AG10803 (cell line): ENCODE data around the gene GSK3B.
A peak's percentile ranks its signal among the peaks of the same experiment; 100 is the strongest.
"Not testable (repeated sequence)": the region's sequence is repeated elsewhere in the genome, so short reads cannot be mapped to it uniquely, and the experiment has no call there.

ENCODE experiments used
- DNase-seq: peaks from one replicate; pipeline ENCODE4 v3.0.0; 2010; ENCODE audit warnings: low read depth
- H3K4me3 ChIP-seq: 2 replicates; pipeline ENCODE4 v1.5.1; 2011; ENCODE audit warnings: mild to moderate bottlenecking, low read length, control low read depth
- TF ChIP-seq, protein P1 (sequence below): conservative IDR thresholded peaks from 2 replicates; pipeline ENCODE4 v1.5.1; 2011; ENCODE audit warnings: mild to moderate bottlenecking, low read length, control low read depth, inconsistent platforms

GSK3B gene

DNA sequence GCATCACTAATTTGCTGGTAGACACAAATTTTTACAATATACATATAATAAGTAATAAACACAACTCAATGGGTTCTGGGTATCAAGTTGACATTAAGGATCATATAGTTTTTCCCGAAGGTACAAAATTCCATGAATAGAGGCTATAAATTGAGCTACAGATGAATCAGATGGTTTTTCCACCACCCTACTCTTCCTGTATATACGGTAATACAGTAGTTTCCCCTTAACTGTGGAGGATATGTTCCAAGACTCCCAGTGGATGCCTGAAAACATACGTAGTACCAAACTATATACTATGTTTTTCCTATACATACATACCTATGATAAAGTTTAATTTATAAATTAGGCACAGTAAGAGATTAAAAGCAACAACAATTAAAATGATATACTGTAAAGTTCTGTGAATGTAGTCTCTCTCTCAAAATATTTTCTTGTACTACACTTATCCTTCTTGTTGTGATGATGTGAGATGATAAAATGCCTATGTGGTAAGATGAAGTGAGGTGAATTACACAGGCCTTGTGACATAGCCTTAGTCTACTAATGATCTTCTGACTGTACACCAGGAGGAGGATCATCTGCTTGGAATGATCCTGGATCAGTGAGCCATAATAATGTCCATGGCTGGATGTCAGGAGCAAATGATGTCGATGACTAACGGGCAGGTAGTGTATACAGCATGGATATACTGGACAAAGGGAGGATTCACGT, 195.6 kb downstream of the GSK3B start:
- TF ChIP-seq, protein P1, sequence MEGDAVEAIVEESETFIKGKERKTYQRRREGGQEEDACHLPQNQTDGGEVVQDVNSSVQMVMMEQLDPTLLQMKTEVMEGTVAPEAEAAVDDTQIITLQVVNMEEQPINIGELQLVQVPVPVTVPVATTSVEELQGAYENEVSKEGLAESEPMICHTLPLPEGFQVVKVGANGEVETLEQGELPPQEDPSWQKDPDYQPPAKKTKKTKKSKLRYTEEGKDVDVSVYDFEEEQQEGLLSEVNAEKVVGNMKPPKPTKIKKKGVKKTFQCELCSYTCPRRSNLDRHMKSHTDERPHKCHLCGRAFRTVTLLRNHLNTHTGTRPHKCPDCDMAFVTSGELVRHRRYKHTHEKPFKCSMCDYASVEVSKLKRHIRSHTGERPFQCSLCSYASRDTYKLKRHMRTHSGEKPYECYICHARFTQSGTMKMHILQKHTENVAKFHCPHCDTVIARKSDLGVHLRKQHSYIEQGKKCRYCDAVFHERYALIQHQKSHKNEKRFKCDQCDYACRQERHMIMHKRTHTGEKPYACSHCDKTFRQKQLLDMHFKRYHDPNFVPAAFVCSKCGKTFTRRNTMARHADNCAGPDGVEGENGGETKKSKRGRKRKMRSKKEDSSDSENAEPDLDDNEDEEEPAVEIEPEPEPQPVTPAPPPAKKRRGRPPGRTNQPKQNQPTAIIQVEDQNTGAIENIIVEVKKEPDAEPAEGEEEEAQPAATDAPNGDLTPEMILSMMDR: no peak
- H3K4me3 ChIP-seq: no peak overlapping the region
- DNase-seq: peak; percentile 47

DNA sequence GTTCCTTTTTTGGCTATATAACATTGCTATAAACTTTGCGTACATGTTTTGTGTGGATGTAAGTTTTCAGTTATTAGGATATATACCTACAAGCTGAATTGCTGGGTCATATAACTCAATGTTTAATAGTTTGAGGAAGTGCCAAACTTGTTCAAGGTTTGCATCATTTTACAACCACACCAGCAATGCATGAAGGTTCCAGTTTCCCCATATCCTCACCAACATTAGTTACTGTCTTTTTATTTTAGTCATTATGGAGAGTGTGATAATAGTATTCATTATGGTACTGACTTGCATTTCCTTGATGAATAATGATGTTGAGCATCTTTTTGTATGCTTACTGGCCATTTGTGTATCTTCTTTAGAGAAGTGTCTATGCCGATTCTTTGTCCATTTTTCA, 200.1 kb downstream of the GSK3B start:
- H3K4me3 ChIP-seq: no peak overlapping the region
- DNase-seq: no peak
- TF ChIP-seq, protein P1: no peak

DNA sequence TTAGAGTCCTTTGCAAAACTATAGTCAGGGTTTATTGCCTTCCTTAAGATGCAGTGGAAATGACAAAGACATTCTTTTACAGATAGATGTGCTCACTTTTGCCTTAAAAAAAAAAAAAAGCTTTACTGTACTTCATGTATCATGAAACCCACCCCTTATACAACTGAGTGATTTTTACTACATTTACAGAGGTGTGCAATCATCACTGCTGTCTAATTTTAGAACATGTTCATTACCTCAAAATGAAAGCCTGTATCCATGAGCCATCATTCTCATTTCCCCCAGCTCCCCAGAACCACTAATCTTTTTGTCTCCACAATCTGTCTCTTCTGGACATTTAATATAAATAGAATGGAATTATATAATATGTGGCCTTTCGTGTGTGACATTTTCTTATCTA, 200.5 kb downstream of the GSK3B start:
- no peak overlapping the region for H3K4me3 ChIP-seq
- no peak for DNase-seq
- TF ChIP-seq, protein P1: no peak

DNA sequence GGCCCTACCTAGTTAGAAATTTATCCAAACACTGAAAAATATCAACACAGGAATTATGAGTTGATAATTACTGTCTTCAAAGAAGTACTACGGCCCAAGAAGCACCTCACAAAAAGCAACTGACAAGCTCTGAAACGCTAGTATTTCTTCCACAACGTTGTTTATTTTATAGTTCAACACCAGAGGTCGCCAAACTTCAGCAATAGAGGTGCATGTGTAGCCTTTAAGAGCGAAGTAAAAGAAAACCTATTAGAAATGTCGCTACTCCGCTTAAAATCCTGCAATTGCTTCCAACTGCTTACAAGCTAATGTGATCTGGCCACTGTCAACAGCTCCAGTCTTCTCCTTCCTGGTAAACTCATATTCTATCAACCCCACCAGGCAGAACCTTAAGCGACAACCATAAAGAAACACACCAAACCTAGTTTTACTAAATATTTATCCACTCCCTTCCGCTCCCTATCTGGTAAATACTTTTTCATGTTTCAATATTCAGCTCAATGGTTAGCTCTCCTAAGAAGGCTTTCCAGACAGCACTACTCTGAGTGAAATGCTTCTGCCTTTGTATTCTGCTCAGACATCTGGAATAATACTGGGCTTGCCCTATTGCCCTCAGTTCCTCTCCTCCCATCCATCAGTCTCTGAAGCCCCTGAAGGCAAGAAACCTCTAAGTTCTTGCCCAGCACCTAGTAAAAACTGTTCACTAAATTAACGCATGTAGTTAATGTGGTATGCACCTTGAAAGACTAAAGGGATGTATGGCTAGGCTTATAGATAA, 202.1 kb downstream of the GSK3B start:
- DNase-seq: peak; percentile 76
- TF ChIP-seq, protein P1: peak; percentile 80
- no peak overlapping the region for H3K4me3 ChIP-seq

DNA sequence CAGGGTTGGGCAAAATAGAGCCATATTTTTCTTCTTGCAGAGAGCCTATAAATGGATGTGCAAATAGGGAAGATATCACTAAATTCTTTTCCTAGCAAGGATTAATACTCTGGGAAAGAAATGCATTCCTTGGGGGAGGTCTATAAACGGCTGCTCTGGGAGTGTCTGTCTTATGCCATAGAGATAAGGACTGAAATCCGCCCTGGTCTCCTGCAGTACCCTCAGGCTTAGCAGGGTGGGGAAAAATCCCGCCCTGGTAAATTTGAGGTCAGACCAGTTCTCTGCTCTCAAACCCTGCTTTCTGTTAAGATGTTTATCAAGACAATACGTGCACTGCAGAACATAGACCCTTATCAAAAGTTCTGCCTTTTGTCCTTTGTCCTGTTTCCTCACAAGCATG, 205.6 kb downstream of the GSK3B start:
- not testable (repeated sequence) for DNase-seq, H3K4me3 ChIP-seq

DNA sequence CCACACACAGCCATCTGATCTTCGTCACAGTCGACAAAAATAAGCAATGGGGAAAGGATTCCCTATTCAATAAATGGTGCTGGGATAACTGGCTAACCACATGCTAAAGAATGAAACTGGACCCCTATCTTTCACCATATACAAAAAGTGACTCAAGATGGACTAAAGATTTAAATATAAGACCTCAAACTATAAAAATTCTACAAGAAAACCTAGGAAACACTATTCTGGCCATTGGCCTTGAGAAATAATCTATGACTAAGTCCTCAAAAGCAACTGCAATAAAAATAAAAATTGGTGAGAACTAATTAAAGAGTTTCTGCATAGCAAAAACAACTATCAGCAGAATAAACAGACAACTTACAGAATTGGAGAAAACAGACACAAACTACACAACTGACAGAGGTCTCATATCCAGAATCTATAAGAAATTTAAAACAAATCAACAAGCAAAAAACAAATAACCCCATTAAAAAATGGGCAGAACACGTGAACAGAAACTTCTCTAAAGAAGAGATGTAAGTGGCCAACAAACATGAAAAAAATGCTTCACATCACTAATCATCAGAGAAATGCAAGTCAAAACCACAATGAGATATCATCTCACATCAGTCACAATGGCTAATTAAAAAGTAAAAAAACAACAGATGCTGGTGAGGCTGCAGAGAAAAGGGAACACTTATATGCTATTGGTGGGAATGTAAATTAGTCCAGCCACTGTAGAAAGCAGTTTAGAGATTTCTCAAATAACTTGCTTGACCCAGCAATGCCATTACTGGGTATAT, 208.3 kb downstream of the GSK3B start:
- DNase-seq: peak; percentile 33
- TF ChIP-seq, protein P1: no peak
- H3K4me3 ChIP-seq: no peak overlapping the region

DNA sequence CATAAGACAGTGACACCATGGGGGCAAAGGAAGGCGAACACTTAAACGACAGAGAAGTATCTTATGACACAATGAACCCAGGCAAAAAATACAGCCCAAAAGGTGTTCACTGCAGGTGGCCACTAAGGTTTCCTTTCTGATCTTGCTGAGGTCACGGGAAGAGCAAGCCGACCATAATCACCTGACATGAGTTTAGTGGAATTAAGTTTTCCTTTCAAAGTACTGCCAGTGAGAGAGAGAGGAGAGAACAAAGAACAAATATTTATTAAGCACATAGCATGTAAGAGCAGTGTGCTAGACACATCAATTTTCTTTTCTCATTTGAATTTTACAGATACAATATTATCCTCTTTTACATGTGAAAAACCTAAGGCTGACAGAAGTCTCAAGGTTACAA, 210.1 kb downstream of the GSK3B start:
- H3K4me3 ChIP-seq: no peak overlapping the region
- DNase-seq: no peak
- TF ChIP-seq, protein P1: no peak
